DOHH2 (cell line): ENCODE results near the gene RASSF3.

Source experiments
- H3F3A ChIP-seq: fragments of 200-600 bp; sonication (generic), shearing (Covaris generic); 2 replicates; pipeline ENCODE4 v1.6.0; 2016; ENCODE audit warnings: antibody characterized with exemption, mild to moderate bottlenecking; ENCODE audit not compliant: control insufficient read depth, insufficient read depth
- H3K27ac ChIP-seq: fragments of 200-600 bp; sonication (generic); 2 replicates; pipeline ENCODE4 v1.5.1; 2014; ENCODE audit warnings: low read depth, mild to moderate bottlenecking, low read length, moderate library complexity
- H3K27me3 ChIP-seq: fragments of 200-600 bp; sonication (generic); 2 replicates; pipeline ENCODE4 v1.6.1; 2014; ENCODE audit warnings: mild to moderate bottlenecking, low read length, mixed read lengths; ENCODE audit not compliant: control insufficient read depth
- H3K36me3 ChIP-seq: fragments of 200-600 bp; sonication (generic); 2 replicates; pipeline ENCODE4 v1.6.1; 2014; ENCODE audit warnings: mild to moderate bottlenecking, low read length, moderate library complexity, mixed read lengths; ENCODE audit not compliant: control insufficient read depth
- H3K4me1 ChIP-seq: fragments of 200-600 bp; sonication (generic); 2 replicates; pipeline ENCODE4 v1.6.1; 2014; ENCODE audit warnings: mild to moderate bottlenecking, low read length, mixed read lengths; ENCODE audit not compliant: control insufficient read depth
- H3K4me2 ChIP-seq: fragments of 200-600 bp; sonication (generic); 2 replicates; pipeline ENCODE4 v1.6.0; 2014; ENCODE audit warnings: mild to moderate bottlenecking, low read length, moderate library complexity
- H3K4me3 ChIP-seq: fragments of 200-600 bp; sonication (generic); 2 replicates; pipeline ENCODE4 v1.5.1; 2014; ENCODE audit warnings: mild to moderate bottlenecking, low read length, mixed read lengths
- H3K79me2 ChIP-seq: fragments of 200-600 bp; sonication (generic); 2 replicates; pipeline ENCODE4 v1.6.1; 2014; ENCODE audit warnings: mild to moderate bottlenecking, low read length, mixed read lengths; ENCODE audit not compliant: control insufficient read depth
- H3K9me2 ChIP-seq: fragments of 200-600 bp; sonication (generic); replicated peaks from 2 replicates; pipeline ENCODE4 v1.6.1; 2014; ENCODE audit warnings: mild to moderate bottlenecking, low read length, mixed read lengths; ENCODE audit not compliant: control insufficient read depth
- H3K9me3 ChIP-seq: fragments of 200-600 bp; sonication (generic); 2 replicates; pipeline ENCODE4 v1.6.1; 2014; ENCODE audit warnings: antibody characterized with exemption, low read length, mixed read lengths; ENCODE audit not compliant: control insufficient read depth, insufficient read depth
- H4K20me1 ChIP-seq: fragments of 200-600 bp; sonication (generic); 2 replicates; pipeline ENCODE4 v1.6.0; 2014; ENCODE audit warnings: low read depth, mild to moderate bottlenecking, antibody characterized with exemption, low read length, moderate library complexity; ENCODE audit not compliant: control insufficient read depth, insufficient read depth
- CTCF ChIP-seq: fragments of 200-600 bp; sonication (generic); IDR thresholded peaks from one replicate; pipeline ENCODE4 v1.5.1; 2014; ENCODE audit warnings: antibody characterized with exemption, mild to moderate bottlenecking, low read depth, low read length; ENCODE audit not compliant: poor library complexity, severe bottlenecking
- EZH2phosphoT487 ChIP-seq: fragments of 200-600 bp; sonication (generic); IDR thresholded peaks from 2 replicates; pipeline ENCODE4 v1.6.1; 2017; ENCODE audit warnings: borderline replicate concordance, mild to moderate bottlenecking, antibody characterized with exemption, low read length, moderate library complexity, mixed read lengths

The RASSF3 gene

GRCh38 chr12:64713376-64713775 lies 103.1 kb downstream of the RASSF3 start:
- Histone ChIP-seq H3K9me3 (no peaks in the 10 kb centered on the region), H3K27ac (no peak overlapping the region), H3K27me3 (no peaks in the 10 kb centered on the region), H3K4me3 (no peak overlapping the region), H4K20me1 (no peaks in the 10 kb centered on the region), H3K36me3 (peaks cover 17% of the 10 kb centered on the region), H3K79me2 (no peaks in the 10 kb centered on the region), H3K9me2 (no peaks in the 10 kb centered on the region), H3K4me1 (no peaks in the 10 kb centered on the region), H3K4me2 (no peak overlapping the region), H3F3A (no peaks in the 10 kb centered on the region)
- TF ChIP-seq CTCF: no peak
- TF ChIP-seq EZH2phosphoT487: no peak

GRCh38 chr12:64714551-64714968 lies 104.3 kb downstream of the RASSF3 start:
- H3K4me2 ChIP-seq: no peak overlapping the region
- no peaks in the 10 kb centered on the region for H3F3A ChIP-seq
- no peaks in the 10 kb centered on the region for H3K9me3 ChIP-seq
- no peaks in the 10 kb centered on the region for H3K9me2 ChIP-seq
- no peaks in the 10 kb centered on the region for H3K27me3 ChIP-seq
- H4K20me1 ChIP-seq: no peaks in the 10 kb centered on the region
- peaks cover 19% of the 10 kb centered on the region for H3K36me3 ChIP-seq
- TF ChIP-seq EZH2phosphoT487 (no peak), CTCF (no peak)
- no peaks in the 10 kb centered on the region for H3K4me1 ChIP-seq
- no peak overlapping the region for H3K27ac ChIP-seq
- H3K79me2 ChIP-seq: no peaks in the 10 kb centered on the region
- H3K4me3 ChIP-seq: no peak overlapping the region

GRCh38 chr12:64716371-64716770 lies 106.1 kb downstream of the RASSF3 start:
- H3F3A ChIP-seq: no peaks in the 10 kb centered on the region
- no peak for TF ChIP-seq CTCF
- H3K27ac ChIP-seq: no peak overlapping the region
- no peaks in the 10 kb centered on the region for H3K9me2 ChIP-seq
- no peaks in the 10 kb centered on the region for H3K9me3 ChIP-seq
- no peaks in the 10 kb centered on the region for H3K79me2 ChIP-seq
- H3K4me3 ChIP-seq: no peak overlapping the region
- no peaks in the 10 kb centered on the region for H3K27me3 ChIP-seq
- no peaks in the 10 kb centered on the region for H4K20me1 ChIP-seq
- peaks cover 26% of the 10 kb centered on the region for H3K36me3 ChIP-seq
- no peaks in the 10 kb centered on the region for H3K4me1 ChIP-seq
- H3K4me2 ChIP-seq: no peak overlapping the region
